Hepatocyte (in vitro differentiated cells): ENCODE measurements around the gene MARK2. TPM values are rescaled to one million over a fixed set of nuclear protein-coding genes. Genes with fewer than 3 reads are reported as not detected.
A peak's percentile ranks its signal among the peaks of the same experiment; 100 is the strongest.

Experiments used
- DNase-seq: peaks from one replicate; pipeline ENCODE4 v3.0.0-alpha.2; 2016; ENCODE audit warnings: low spot score
- H2AFZ ChIP-seq: fragments of 200-600 bp; sonication (generic); 2 replicates; pipeline ENCODE4 v1.6.0; 2016; ENCODE audit warnings: antibody characterized with exemption, mild to moderate bottlenecking
- H3K27ac ChIP-seq: fragments of 200-600 bp; sonication (generic); 2 replicates; pipeline ENCODE4 v1.5.1; 2016; ENCODE audit warnings: mild to moderate bottlenecking
- H3K27me3 ChIP-seq: fragments of 200-600 bp; sonication (generic); 2 replicates; pipeline ENCODE4 v1.6.1; 2016
- H3K36me3 ChIP-seq: fragments of 200-600 bp; sonication (generic); replicated peaks from 2 replicates; pipeline ENCODE4 v1.5.1; 2016; ENCODE audit warnings: low read depth; ENCODE audit not compliant: insufficient read depth
- H3K4me1 ChIP-seq: fragments of 200-600 bp; sonication (generic); 2 replicates; pipeline ENCODE4 v1.5.1; 2016; ENCODE audit warnings: mild to moderate bottlenecking, moderate library complexity; ENCODE audit not compliant: insufficient read depth
- H3K4me2 ChIP-seq: fragments of 200-600 bp; sonication (generic); 2 replicates; pipeline ENCODE4 v1.6.0; 2016
- H3K4me3 ChIP-seq: fragments of 200-600 bp; sonication (generic); 2 replicates; pipeline ENCODE4 v1.5.1; 2016; ENCODE audit warnings: mild to moderate bottlenecking
- H3K79me2 ChIP-seq: fragments of 200-600 bp; sonication (generic); 2 replicates; pipeline ENCODE4 v1.6.0; 2017; ENCODE audit warnings: mild to moderate bottlenecking
- H3K9me2 ChIP-seq: fragments of 200-600 bp; sonication (generic); replicated peaks from 2 replicates; pipeline ENCODE4 v1.6.0; 2017; ENCODE audit warnings: mild to moderate bottlenecking; ENCODE audit not compliant: insufficient read depth
- H3K9me3 ChIP-seq: fragments of 200-600 bp; sonication (generic); 2 replicates; pipeline ENCODE4 v1.5.1; 2016; ENCODE audit warnings: low read depth, mild to moderate bottlenecking
- H4K20me1 ChIP-seq: fragments of 200-600 bp; sonication (generic); 2 replicates; pipeline ENCODE4 v1.6.0; 2016; ENCODE audit warnings: mild to moderate bottlenecking; ENCODE audit not compliant: insufficient read depth, poor library complexity, severe bottlenecking
- EZH2 ChIP-seq: fragments of 200-600 bp; sonication (generic); IDR thresholded peaks from 2 replicates; pipeline ENCODE4 v1.6.1; 2016; ENCODE audit warnings: antibody characterized with exemption, mild to moderate bottlenecking, borderline replicate concordance
- EZH2phosphoT487 ChIP-seq: fragments of 200-600 bp; sonication (generic); IDR thresholded peaks from one replicate; pipeline ENCODE4 v1.6.1; 2018; ENCODE audit warnings: antibody characterized with exemption, mild to moderate bottlenecking, low read depth, moderate library complexity; ENCODE audit not compliant: unreplicated experiment, severe bottlenecking
- WGBS: methylation state at CpG from one replicate; pipeline ENCODE4 v1.1.6; 2016; ENCODE audit warnings: low lambda C conversion rate; ENCODE audit errors: missing lambda C conversion rate; 5-methylcytosine and 5-hydroxymethylcytosine counted together
- polyA plus RNA-seq: library from polyadenylated mRNA; unstranded; fragments of >200 nt; fragmentation: Nextera tagmentation; extraction: Ambion mirVana; gene quantifications from 2 replicates; pipeline ENCODE4 v1.2.1, GENCODE V29; 2016
- total RNA-seq: library from RNA; depleted of rRNA; stranded (reverse); fragments of >200 nt; gene quantifications from 2 replicates; pipeline ENCODE4 v1.2.3, GENCODE V29; 2014
- TF ChIP-seq, protein P1 (sequence below): fragments of 200-600 bp; sonication (generic); IDR thresholded peaks from 2 replicates; pipeline ENCODE4 v1.5.1; 2016; ENCODE audit warnings: antibody characterized with exemption, mild to moderate bottlenecking; ENCODE audit not compliant: poor library complexity

The MARK2 gene
- total and polyA plus RNA-seq, 2 experiments from 2014 or later = 22.4 to 48.2 TPM

DNA sequence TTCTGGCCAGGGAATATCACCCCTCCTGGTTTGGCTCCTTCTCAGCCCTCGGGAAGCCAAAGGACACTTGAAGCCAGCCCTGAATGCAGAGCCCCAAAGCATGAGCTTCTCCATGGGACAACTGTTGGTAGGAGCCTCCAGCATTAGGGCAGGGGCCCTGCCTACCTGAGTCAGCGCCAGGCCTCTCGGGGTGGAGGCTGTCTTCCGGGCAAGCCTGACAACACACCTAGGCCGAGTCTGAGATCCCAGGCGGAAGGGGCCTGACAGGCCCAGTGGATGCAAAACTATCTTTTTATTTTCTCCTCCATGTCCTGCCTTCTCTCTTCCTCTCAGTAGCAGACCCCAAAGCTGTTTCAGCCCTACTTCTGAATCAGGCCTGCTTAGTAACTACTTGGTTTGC lies 50.4 kb downstream of the MARK2 start:
- no peaks in the 10 kb centered on the region for H3K9me2 ChIP-seq
- H3K79me2 ChIP-seq = peaks cover 87% of the 10 kb centered on the region
- H3K4me2 ChIP-seq = peak overlapping the region; percentile 77
- H3K27ac ChIP-seq = peak overlapping the region; percentile 99
- no peak overlapping the region for H2AFZ ChIP-seq
- H3K9me3 ChIP-seq = no peaks in the 10 kb centered on the region
- H3K4me1 ChIP-seq = peaks cover 29% of the 10 kb centered on the region
- no peaks in the 10 kb centered on the region for H3K36me3 ChIP-seq
- H4K20me1 ChIP-seq = peaks cover 68% of the 10 kb centered on the region
- 87% methylated on average over 6 of the region's 6 CpGs for WGBS
- H3K4me3 ChIP-seq = no peak overlapping the region
- DNase-seq = peak; percentile 53
- TF ChIP-seq EZH2phosphoT487 = no peak
- no peak for TF ChIP-seq EZH2
- TF ChIP-seq, protein P1, sequence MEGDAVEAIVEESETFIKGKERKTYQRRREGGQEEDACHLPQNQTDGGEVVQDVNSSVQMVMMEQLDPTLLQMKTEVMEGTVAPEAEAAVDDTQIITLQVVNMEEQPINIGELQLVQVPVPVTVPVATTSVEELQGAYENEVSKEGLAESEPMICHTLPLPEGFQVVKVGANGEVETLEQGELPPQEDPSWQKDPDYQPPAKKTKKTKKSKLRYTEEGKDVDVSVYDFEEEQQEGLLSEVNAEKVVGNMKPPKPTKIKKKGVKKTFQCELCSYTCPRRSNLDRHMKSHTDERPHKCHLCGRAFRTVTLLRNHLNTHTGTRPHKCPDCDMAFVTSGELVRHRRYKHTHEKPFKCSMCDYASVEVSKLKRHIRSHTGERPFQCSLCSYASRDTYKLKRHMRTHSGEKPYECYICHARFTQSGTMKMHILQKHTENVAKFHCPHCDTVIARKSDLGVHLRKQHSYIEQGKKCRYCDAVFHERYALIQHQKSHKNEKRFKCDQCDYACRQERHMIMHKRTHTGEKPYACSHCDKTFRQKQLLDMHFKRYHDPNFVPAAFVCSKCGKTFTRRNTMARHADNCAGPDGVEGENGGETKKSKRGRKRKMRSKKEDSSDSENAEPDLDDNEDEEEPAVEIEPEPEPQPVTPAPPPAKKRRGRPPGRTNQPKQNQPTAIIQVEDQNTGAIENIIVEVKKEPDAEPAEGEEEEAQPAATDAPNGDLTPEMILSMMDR = no peak
- no peaks in the 10 kb centered on the region for H3K27me3 ChIP-seq

DNA sequence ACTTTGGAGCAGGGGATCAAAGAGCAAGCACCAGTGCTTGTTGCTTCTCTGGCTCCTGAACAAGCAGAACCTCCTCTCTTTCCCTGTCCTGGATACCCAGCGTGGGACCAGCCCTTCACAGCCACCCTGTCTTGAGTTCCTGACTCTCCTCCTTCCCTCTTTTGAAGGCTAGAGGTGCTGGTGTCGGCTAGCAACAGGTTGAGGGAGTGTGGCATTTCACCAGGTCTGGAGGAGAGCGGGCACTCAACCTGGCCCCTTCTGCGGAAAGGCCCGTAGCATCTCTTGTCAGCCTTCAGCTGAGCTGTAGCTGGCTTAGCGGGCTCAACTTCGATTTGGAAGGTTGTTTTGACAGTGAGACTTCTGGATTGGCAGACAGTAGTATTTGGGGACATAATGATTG lies 51.5 kb downstream of the MARK2 start:
- Histone ChIP-seq H3K36me3 (no peaks in the 10 kb centered on the region), H3K27ac (peak overlapping the region; percentile 99)

DNA sequence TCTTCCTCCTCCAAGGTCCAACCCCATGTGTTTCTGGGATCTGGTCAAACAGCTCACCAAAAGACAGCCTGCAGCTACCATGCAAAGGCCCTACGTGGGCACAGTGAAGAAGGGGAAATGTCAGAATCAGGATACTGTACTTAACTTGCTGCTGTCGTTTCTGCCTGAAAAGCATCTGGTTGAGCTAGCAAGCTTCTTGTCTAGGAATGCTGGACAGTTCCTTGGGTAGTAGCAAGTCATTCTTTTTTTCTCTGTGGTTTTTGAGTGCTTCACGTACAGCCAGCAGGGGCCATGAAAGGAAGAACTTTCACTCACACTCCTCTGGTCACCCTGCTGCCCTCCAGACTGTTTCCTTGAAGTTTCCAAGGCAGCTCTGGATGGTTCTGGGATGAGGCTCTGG lies 53.3 kb downstream of the MARK2 start:
- no peaks in the 10 kb centered on the region for H3K9me2 ChIP-seq
- H3K27me3 ChIP-seq = no peaks in the 10 kb centered on the region
- peaks cover 77% of the 10 kb centered on the region for H3K79me2 ChIP-seq
- H3K4me1 ChIP-seq = peaks cover 23% of the 10 kb centered on the region
- H3K36me3 ChIP-seq = no peaks in the 10 kb centered on the region
- H4K20me1 ChIP-seq = peaks cover 61% of the 10 kb centered on the region
- H3K4me3 ChIP-seq = no peak overlapping the region
- 55% methylated on average over 3 of the region's 3 CpGs for WGBS
- H2AFZ ChIP-seq = no peak overlapping the region
- DNase-seq = peak; percentile 42
- no peaks in the 10 kb centered on the region for H3K9me3 ChIP-seq
- H3K27ac ChIP-seq = no peak overlapping the region
- TF ChIP-seq, protein P1 = no peak
- TF ChIP-seq EZH2phosphoT487 = no peak
- no peak for TF ChIP-seq EZH2
- H3K4me2 ChIP-seq = no peak overlapping the region

More for the DNA sequence above, 51.5 kb downstream of the MARK2 start:
- Histone ChIP-seq H3K4me2 (peak overlapping the region; percentile 77), H3K79me2 (peaks cover 88% of the 10 kb centered on the region), H3K9me2 (no peaks in the 10 kb centered on the region), H3K4me3 (no peak overlapping the region), H4K20me1 (peaks cover 65% of the 10 kb centered on the region), H3K4me1 (peaks cover 28% of the 10 kb centered on the region), H3K9me3 (no peaks in the 10 kb centered on the region), H2AFZ (no peak overlapping the region), H3K27me3 (no peaks in the 10 kb centered on the region)
- DNase-seq = no peak
- TF ChIP-seq EZH2phosphoT487 (no peak), EZH2 (no peak)
- TF ChIP-seq, protein P1 = no peak
- WGBS = 93% methylated on average over 7 of the region's 7 CpGs

DNA sequence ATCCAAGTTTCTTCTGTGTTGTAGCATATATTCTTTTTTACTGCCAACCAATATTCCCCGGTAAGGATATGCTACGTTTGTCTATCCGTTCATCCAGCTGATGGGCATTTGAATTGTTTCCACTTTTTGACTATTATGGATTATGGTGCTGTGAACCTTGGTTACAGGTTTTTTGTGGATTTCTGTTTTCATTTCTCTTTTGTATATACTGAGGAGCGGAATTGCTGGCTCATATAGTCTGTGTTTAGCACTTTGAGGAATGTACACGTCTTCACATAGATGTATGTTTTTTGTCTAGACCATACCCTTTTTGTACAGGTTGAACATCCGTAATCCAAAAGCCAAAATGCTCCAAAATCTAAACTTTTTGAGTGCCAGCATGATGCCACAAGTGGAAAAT lies 54.4 kb downstream of the MARK2 start:
- Histone ChIP-seq H3K9me3 (no peaks in the 10 kb centered on the region), H3K9me2 (no peaks in the 10 kb centered on the region), H3K27ac (no peak overlapping the region), H3K36me3 (no peaks in the 10 kb centered on the region), H3K4me1 (peaks cover 17% of the 10 kb centered on the region), H4K20me1 (peaks cover 59% of the 10 kb centered on the region), H3K79me2 (peaks cover 73% of the 10 kb centered on the region), H3K27me3 (no peaks in the 10 kb centered on the region), H2AFZ (no peak overlapping the region), H3K4me2 (no peak overlapping the region), H3K4me3 (no peak overlapping the region)
- TF ChIP-seq, protein P1 = no peak
- TF ChIP-seq EZH2 = no peak
- TF ChIP-seq EZH2phosphoT487 = no peak
- no peak for DNase-seq
- 99% methylated on average over 6 of the region's 6 CpGs for whole genome bisulfite sequencing
